HG02938 (cell line): ENCODE measurements around the gene OR1F1.
"Not testable (repeated sequence)": the region's sequence is repeated elsewhere in the genome, so short reads cannot be mapped to it uniquely, and the experiment has no call there.

Source experiments
- ATAC-seq: cut with Tn5 transposase; IDR thresholded peaks from one replicate; pipeline ENCODE4 v1.9.1; 2021; ENCODE audit warnings: mild to moderate bottlenecking, moderate library complexity; ENCODE audit not compliant: unreplicated experiment

OR1F1 gene

DNA sequence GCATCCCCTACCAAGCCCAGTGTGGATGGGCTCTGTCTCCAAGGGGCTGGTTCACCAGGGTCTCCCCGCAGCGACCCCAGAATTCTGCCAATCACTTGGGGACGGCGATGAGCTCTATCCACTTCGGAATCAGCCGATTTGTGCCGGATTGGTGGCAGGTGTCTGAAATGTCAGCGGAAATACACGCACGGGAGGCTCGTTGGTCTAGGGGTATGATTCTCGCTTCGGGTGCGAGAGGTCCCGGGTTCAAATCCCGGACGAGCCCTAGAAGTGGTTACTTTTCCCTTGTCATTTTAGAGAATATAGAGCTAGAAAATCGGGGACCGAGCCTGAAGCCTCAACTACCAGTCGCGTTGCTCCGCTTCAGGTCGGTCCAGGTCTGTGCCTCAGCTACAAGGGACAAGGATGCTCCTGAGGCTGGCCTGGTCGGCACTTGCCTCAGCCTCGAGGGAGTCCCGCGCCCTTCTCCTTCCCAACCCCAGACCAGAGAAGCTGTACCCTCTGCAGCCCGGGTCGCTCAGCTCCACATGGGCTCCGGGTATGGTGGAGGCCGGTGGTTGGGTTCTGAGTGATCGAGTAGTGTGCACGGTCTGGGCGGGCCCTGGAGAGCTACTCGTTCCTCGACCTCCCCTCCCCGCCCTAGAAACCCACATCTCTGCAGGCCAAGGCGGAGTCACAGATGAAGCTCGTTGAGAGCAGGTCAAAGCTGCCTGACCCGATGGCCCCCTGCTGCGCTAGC lies 16.0 kb upstream of the OR1F1 start:
- ATAC-seq: no peak

- ATAC-seq: no peak
Measured at GRCh38 chr16:3173892-3174617, 13.9 kb upstream of the OR1F1 start.

DNA sequence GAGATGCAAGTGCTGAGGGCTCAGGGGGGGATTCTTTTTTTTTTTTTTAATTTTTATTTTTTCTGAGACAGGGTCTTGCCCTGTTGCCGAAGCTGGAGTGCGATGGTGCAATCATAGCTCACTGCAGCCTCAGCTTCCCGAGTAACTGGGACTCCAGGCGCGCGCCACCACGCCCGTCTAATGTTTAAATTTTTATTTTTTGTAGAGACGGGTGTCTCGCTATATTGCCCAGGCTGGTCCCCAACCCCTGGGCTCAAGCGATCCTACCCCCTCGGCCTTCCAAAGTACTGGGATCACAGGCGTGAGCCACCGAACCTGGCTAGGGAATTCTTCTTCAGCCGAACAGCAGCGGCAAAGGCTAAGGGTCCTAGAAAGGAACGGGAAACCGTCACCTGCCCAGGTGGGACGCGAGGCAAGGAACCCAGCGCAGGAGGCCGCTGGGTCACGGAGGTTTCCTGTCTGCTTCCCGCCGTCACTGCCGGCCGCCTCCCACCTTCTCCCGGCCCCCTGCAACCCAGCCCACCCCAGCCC lies 13.3 kb upstream of the OR1F1 start:
- ATAC-seq: no peak

DNA sequence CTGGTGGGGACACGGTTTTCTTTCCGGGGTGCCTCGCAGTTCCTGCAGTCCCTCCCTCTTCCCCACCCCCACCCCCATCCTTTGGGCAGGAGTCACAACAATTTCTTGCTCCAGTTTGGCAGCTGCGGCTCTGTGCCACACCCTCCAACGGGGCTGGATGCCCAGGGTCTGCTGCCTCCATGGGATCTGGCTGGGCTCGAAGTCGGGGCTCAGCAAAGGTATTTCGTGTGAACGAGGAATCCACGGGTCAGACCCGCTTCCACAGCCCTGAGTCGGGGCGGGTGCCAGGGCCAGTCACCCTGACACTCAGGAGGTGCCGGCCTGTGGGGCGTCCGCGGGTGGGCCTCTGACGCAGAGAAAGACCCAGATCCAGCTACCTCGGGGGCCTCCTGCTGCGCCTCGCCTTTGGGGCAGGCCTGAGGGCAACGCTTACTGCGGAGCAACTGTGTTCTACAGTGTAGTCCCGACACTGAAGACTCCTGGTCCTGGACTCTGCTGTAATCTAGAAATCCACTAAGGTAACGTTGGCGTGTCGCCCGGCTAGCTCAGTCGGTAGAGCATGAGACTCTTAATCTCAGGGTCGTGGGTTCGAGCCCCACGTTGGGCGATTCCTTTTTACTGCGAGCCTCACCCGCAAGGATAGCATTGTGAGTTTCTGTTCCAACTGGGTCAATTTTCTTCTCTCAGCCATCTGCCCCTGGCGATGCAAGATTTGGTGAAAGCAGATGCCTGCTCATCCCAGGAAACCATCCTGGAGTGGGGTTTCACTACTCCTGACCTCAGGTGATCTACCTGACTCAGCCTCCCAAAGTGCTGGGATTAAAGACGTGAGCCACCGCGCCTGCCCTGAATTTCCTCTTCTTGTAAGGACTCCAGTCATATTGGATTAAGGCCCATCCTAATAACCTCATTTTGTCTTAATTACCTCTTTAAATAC lies 12.6 kb upstream of the OR1F1 start:
- no peak for ATAC-seq

DNA sequence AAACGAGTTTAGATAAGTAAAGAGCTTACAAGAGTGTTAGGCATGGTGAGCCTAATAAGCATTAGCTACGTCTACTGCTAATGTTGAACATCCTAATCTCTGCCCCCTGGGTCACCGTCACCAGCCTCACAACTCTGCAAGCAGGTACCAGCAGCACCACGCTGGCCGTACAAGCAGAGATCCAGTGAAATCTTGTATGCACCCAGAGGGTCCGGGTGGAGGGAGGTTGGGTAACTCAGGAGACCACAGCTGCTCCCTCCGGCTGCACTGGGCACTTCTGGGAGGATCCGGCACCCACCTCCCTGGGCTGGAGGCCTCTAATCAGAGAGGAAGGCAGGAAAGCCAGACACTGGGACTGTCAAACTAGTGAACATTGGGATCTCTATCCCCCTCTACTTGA lies 8.4 kb upstream of the OR1F1 start:
- no peak for ATAC-seq

- ATAC-seq: no peak
Measured at GRCh38 chr16:3180445-3180878, 7.5 kb upstream of the OR1F1 start.

GRCh38 chr16:3182293-3182607 lies 5.8 kb upstream of the OR1F1 start:
- ATAC-seq: not testable (repeated sequence)

DNA sequence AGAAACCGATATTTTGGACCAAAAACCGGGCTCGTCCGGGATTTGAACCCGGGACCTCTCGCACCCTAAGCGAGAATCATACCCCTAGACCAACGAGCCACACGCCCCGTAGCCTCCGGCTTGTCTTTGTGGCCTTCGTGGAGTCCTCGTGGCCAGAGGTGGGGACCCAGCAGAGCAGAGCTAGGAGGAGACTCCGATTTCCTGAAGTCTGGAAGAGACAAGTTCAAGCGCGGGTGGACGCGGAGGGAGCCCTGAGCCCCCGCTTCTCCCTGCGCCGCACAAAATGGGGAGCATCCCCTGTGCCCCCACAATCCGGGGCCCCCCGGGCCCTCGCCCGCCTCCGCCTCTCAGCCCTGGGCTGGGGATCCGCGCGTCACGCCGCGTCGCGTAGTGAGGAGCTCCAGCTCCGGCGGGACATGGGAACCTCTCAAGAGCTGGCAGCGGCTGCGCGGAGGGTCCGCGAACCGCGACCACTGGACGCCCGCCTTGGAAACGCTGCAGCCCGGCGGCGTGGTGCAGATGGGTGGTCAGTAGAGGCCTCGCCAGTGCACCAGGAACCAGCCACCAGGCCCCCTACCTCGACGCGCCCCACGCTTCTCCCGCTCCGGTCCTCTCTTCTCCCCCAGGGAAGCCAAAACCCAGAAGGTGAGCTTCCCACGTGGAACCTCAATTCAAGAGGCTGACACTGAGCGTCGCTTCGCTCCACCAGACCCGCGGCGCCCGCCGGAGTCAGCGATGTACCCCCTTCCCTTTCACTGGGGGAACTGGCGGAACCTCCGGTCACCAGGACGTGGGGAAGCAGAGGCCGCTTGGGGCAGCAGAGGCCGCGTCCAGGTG lies 5.2 kb upstream of the OR1F1 start:
- no peak for ATAC-seq

GRCh38 chr16:3183445-3184139 lies 4.4 kb upstream of the OR1F1 start:
- ATAC-seq: no peak

DNA sequence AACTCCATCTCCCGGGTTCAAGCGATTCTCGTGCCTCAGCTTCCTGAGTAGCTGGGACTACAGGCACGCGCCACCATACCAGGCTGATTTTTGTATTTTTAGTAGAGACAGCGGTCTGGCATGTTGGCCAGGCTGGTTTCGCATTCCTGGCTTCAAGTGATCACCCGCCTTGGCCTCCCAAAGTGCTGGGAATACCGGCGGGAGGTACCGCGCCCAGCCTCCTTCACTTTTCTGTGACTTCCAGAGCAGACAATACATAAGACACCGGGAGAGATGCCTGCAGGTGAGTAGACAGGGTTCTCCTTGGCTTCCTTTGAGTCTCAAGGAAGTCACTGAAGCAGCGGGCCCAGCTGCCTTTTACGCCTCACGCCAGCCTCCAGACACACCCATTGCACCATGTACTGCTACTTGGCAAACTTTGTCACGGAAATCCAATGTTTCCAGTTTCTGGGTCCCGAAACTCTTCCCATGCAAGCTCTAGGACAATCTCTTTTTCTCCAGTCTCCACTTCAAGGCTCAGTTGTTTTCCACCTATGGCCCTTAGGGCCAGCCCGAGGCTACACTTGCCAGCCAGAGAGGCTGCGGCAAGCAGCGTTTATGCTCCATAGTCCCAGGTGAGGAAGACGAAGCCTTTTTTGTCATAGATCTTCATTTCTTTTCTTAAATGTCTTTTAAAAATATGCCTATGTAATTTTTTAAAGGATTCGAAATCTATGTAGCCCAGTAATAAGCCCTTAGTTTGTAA lies 886 bp upstream of the OR1F1 start:
- ATAC-seq: no peak

DNA sequence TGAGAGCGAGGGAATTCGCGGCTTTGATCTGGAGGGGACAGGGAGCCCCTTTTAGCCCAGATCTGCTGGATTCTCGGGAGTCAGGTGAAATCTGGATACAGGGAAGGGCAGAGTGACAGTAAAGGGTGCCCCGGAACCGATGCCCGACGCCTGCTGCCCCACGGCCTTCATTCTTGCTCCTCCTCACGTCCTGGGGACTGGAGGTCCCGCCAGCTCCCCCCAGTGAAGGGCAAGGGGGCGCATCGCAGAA lies 596 bp downstream of the OR1F1 start:
- no peak for ATAC-seq

DNA sequence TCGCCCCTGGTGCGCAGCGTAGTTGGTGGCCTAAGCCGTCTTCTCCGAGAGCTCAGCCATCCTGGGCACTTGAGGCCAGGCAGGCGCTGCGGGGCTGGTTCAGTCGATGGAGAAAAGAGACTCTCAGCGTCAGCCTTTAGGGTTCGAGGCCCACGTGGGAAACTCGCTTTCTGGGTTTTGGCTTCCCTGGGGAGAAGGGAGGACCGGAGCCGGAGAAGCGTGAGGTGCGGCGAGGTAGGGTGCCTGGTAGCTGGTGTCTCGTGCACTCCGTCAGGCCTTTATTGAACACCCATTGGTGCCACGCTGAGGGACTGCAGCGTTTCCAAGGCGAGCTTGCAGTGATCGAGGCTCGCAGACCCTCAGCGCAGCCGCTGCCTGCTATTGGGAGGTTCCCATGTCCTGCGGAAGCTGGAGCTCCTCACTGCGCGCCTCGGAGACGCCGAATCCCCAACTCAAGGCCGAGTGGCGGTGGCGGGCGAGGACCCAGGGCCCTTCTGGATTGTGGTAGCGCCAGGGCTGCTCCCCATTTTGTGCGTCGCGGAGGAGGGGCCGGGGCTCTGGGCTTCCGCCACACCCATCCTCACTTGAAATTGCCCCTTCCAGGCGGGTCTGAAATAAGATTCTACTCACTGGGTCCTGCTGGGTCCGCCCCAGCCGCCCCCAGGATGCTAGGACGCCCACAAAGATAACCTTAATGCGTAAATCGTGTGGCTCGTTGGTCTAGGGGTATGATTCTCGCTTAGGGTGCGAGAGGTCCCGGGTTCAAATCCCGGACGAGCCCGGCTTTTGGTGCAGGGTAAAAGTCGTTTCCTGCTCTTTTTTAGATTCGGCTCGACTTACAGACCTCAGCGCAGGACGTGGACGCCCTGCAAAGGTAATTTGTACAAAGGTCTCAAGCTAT lies 1.2 kb downstream of the OR1F1 start:
- no peak for ATAC-seq

DNA sequence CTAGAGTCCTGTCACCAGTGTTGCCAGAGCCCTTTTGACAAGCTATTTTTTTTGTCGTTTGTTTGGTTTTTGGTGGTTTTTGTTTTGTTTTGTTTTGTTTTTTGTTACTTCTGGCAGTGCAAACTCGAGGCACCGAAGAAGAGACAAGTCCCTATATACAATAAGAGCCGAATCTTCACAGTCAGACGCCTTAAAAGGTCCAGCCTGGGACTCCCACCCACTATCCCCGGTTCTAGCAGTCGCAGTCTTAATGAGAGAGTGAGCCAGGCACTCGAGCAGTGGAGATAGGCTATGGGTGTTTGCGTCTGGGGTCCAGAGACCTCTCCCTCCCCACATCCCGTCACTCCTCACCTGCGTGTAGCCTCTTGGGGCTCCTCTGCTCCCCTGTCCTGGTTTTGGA lies 1.9 kb downstream of the OR1F1 start:
- ATAC-seq: no peak

DNA sequence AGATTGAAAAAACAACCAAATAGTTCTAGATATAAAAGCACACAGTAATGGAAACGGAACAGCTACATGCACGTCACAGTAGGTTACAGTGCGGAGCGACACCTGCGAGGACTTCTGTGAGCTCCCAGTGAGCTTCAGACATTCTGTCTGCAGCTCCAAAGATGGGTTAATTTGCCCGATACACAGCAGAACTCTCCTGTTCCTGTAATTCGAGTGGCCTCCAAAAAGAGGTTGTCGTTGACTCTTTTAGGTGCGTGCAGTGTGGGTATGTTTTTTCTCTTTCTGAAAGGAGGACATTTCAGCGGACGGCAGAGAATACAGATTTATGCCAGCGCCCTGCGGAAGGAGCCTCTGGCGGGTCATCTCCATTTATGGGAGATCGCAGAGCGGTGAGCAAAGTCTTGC lies 2.9 kb downstream of the OR1F1 start:
- ATAC-seq: no peak

DNA sequence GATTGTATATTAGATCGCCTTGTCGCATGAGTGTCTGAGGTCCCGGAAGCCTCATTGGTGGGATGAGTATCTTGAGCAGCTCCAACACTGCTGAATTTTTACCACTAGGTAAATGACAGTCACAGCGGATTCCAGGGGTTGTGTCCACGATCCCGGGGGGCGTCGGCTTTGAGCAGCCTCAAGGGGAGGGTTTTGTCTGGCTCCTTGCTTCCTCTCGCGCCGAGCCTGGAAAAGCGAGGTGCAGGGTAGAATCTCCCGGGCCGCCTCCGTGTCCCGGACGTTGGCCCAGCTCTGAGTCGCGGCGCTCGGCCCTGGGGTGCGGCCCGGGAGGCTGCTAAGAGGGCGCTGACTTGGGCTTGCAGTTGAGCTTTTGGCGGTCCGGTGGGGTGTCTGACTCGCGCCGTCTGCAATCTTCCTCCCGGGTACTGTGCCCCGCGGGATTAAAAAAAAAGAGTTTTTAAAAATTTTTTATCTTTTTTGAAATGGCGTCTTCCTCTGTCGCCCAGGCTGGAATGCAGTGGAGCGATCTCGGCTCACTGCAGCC lies 4.5 kb downstream of the OR1F1 start:
- ATAC-seq: no peak

- no peak for ATAC-seq
Measured at GRCh38 chr16:3193221-3194212, 5.5 kb downstream of the OR1F1 start.

GRCh38 chr16:3194792-3195191 lies 6.8 kb downstream of the OR1F1 start:
- no peak for ATAC-seq
